GM12873 (cell line): ENCODE measurements around the gene ANKS1A.

Experiments used
- TF ChIP-seq, protein P1 (sequence below): IDR thresholded peaks from 2 replicates; pipeline ENCODE4 v1.5.1; 2012; ENCODE audit warnings: low read depth, mild to moderate bottlenecking, moderate library complexity, low read length, control low read depth; ENCODE audit not compliant: insufficient read depth; ENCODE audit errors: missing control alignments

ANKS1A gene

DNA sequence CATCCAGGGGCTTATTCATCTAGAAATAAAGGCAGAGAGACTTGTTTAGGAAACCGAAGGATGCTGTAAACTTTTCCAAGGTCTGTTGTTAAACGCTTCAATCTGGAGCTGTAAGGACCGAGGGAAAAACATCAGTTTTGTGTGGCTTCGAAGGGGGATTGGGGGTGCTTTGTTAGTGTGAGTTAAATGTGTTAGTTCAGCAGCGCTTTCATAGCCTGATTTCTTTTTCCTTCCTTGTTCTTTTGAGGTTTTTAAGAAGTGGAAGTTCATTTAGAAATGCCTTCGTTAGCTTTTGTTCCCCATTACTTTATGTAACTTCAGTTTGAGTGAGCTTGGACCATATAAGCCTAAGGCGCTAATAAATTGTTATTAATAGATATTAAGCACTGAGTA, 1.5 kb downstream of the ANKS1A start:
- TF ChIP-seq, protein P1, sequence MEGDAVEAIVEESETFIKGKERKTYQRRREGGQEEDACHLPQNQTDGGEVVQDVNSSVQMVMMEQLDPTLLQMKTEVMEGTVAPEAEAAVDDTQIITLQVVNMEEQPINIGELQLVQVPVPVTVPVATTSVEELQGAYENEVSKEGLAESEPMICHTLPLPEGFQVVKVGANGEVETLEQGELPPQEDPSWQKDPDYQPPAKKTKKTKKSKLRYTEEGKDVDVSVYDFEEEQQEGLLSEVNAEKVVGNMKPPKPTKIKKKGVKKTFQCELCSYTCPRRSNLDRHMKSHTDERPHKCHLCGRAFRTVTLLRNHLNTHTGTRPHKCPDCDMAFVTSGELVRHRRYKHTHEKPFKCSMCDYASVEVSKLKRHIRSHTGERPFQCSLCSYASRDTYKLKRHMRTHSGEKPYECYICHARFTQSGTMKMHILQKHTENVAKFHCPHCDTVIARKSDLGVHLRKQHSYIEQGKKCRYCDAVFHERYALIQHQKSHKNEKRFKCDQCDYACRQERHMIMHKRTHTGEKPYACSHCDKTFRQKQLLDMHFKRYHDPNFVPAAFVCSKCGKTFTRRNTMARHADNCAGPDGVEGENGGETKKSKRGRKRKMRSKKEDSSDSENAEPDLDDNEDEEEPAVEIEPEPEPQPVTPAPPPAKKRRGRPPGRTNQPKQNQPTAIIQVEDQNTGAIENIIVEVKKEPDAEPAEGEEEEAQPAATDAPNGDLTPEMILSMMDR, result no peak

DNA sequence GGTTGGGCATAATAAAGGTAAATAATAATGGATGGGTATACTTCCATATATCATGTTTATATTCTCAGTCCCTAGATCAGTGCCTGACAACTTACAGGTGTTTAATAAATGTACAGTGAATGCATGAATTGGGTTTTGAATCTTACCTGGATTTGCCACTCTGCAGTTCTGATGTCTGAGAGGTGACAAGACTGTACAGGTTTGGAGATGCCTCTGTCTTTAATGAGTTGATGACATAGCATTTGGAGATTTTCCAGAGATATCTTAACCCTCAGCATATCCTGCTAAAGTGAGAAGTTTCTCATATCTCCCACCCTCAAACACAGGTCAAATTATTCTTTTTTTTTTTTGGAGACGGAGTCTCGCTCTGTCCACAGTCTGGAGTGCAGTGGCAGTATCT, 2.2 kb downstream of the ANKS1A start:
- TF ChIP-seq, protein P1, result no peak

DNA sequence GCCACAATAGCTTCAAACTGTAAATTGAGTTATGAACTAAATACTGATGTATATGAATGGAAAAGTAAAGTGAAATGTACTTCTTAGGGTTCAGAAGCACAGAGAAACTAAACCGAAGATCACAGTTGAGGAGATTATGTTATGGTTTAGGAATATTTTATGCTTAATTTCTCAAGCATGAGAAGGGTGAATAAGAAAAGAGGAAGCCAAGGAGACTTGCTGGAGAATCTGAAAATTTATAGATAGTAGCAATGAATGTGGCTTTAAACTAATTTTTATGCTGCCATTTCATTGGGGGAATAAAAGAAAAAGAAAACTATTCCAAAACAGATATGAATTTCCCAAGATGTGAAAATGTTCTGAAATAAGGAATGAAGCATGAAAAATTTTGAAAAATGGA, 5.6 kb downstream of the ANKS1A start:
- TF ChIP-seq, protein P1, result no peak

DNA sequence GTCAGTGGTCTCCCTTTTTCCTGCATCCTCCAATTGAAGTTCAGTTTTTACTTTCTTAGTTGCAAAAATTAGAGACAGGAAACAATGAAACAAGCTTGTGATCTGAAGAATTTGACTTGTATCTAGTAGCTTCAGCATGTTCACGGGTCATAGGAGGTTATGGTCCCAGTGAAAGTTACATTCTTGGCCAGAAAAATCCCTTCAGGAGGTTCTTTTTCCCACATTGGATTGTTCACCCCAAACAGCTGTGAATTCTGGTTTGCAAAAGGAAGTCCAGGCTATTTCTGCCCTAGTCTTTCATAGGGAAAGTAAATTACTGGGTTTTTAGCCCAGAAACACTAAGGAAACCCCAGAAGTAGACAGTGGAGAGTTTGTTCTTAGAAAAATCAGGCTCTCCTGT, 8.1 kb downstream of the ANKS1A start:
- TF ChIP-seq, protein P1, result no peak

DNA sequence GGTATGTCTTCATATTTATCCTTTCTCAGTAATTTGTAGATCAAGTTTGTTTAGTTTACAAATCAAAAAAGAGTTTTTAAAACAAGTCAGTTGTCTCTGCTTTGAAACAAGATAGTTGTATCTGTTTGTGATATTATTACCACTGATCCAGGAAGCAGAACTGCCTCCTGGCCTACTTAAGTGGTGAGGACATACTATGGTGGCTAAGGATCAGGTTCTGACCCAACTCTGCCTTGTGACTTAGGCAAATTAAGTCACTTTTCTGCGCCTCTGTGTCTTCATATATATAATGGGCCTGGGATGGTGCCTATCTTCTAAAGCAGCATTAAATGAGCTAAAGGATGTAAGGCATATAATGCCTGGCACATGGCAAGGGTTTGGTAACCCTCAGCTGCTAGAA, 8.7 kb downstream of the ANKS1A start:
- TF ChIP-seq, protein P1, result no peak

DNA sequence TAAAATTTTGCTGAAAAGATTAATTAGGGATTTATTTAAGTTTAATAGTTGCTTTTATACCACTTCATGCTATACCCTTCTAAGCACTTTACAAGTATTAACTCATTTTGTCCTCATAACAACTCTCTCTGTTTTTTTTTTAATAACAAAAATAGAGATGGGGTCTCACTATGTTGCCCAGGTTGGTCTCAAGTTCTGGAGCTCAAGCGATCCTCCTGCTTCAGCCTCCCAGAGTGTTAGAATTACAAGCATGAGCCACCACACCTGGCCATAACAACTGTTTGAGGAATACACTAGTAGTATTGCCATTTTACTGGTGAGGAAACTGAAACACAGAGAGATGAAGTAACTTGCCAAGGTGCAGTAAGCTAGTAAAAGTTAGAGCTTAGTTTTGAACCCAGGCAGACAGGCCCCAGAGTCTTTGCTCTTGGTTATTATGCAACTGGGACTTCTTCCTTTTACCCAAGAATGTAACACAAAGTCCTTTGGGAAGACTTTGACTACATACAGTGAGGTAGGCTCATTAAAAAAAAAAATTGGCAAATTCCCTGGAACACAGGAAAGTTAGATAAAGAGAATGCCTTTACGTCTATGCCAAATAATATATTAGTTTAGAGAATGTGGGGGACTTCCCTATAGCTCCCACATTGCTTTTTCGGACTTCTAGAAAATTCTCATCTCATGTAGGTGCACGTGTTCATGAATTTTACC, 11.4 kb downstream of the ANKS1A start:
- TF ChIP-seq, protein P1, result no peak

DNA sequence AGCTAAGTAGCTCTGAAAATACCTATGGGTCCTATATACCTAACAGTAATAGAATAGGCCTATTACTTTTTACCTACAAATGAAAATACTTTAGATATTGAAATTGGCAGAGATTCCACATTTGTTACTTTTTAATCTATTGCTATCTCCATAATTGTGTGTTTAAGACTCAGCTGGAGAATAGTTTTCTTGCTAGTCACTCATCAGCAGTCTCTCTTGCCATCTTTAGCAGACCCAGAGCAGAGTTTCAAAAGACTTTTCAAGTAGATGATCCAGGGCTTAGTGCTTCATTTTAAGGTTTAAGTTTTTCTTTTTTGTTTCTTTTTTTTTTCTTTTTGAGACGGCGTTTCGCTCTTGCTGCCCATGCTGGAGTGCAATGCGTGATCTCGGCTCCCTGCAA, 12.9 kb downstream of the ANKS1A start:
- TF ChIP-seq, protein P1, result no peak
